K562 (cell line): ENCODE data around the gene CHCHD6. TPM values are rescaled to one million over a fixed set of nuclear protein-coding genes. Genes with fewer than 3 reads are reported as not detected.

Experiments used
- ATAC-seq: fragments of 200-7000 bp; cut with Tn5 transposase; 3 replicates; pipeline ENCODE4 v1.9.1; 2020; ENCODE audit warnings: moderate library complexity
- BruUV-seq: library from RNA; stranded (reverse); fragments of 400-500 nt; replicated peaks from 2 replicates; lab custom pipeline; 2021; lab: Mats Ljungman, UMichigan
- CTCF ChIA-PET: fragments of 300-600 bp; formaldehyde crosslinking; extraction: SDS; loops from one replicate; lab custom pipeline; 2021; ENCODE audit warnings: low intra/inter-chr PET ratio; lab: Yijun Ruan, JAX
- POLR2A ChIA-PET: fragments of 300-600, 350-650 bp; sonication (Branson Sonifier 250); formaldehyde crosslinking; extraction: SDS; loops from one replicate; lab custom pipeline; 2021; ENCODE audit warnings: antibody characterized with exemption, inconsistent platforms; lab: Yijun Ruan, JAX
- DNase-seq, 4 experiments: peaks; one replicate each; pipeline versions ENCODE4 v3.0.0 to v3.0.0-alpha.2; 2011 to 2018; ENCODE audit warnings: low spot score in 3 of 4, mixed read lengths in 3 of 4; ENCODE audit errors: extremely low read depth in 1 of 4
- FAIRE-seq: peaks from 2 replicates; lab custom pipeline; 2011; peaks lifted over from hg19 to GRCh38; lab: Jason Lieb, UNC
- H2AFZ ChIP-seq: 2 replicates; pipeline ENCODE4 v1.6.0; 2011; ENCODE audit warnings: low read depth, low read length, control low read depth, inconsistent platforms
- H3K27ac ChIP-seq: fragments of 200-600 bp; 3 replicates; pipeline ENCODE4 v1.8.0; 2011; ENCODE audit warnings: low read depth, mild to moderate bottlenecking, control low read depth, inconsistent platforms, low read length, moderate library complexity, mixed read lengths; ENCODE audit errors: extremely low read depth
- H3K27me3 ChIP-seq, 2 experiments: fragments of 300-600 bp in 1 of 2; 2 replicates in 1 of 2; 3 replicates in 1 of 2; pipeline versions ENCODE4 v1.6.0 to v1.8.0; 2011; ENCODE audit warnings: inconsistent platforms in 2 of 2, low read length in 2 of 2, mild to moderate bottlenecking in 1 of 2, mixed read lengths in 1 of 2, moderate library complexity in 1 of 2; ENCODE audit not compliant: control insufficient read depth in 2 of 2, insufficient read depth in 2 of 2
- H3K36me3 ChIP-seq: fragments of 300-600 bp; 3 replicates; pipeline ENCODE4 v1.8.0; 2011; ENCODE audit warnings: mild to moderate bottlenecking, low read length, inconsistent platforms; ENCODE audit not compliant: control insufficient read depth, insufficient read depth
- H3K4me1 ChIP-seq, 2 experiments: fragments of 200-600 bp in 1 of 2; replicated peaks in 1 of 2; 2 replicates in 1 of 2; 3 replicates in 1 of 2; pipeline versions ENCODE4 v1.5.1 to v1.8.0; 2011; ENCODE audit warnings: inconsistent platforms in 2 of 2, low read length in 2 of 2, mild to moderate bottlenecking in 1 of 2, mixed read lengths in 1 of 2, moderate library complexity in 1 of 2; ENCODE audit not compliant: control insufficient read depth in 2 of 2, insufficient read depth in 2 of 2
- H3K4me2 ChIP-seq: 2 replicates; pipeline ENCODE4 v1.6.1; 2011; ENCODE audit warnings: low read length, control low read depth, inconsistent platforms, mixed read lengths; ENCODE audit not compliant: insufficient read depth
- H3K4me3 ChIP-seq: fragments of 200-600 bp; sonication (generic), shearing (Covaris generic); 2 replicates; pipeline ENCODE4 v1.5.1; 2016; ENCODE audit warnings: control low read depth, inconsistent platforms
- H3K79me2 ChIP-seq: fragments of 200-600 bp; 3 replicates; pipeline ENCODE4 v1.8.0; 2011; ENCODE audit warnings: low read length, inconsistent platforms; ENCODE audit not compliant: control insufficient read depth, insufficient read depth
- H3K9ac ChIP-seq, 2 experiments: 2 replicates each; pipeline versions ENCODE4 v1.6.0 to v1.6.1; 2011; ENCODE audit warnings: low read depth in 2 of 2, low read length in 2 of 2, control low read depth in 1 of 2, inconsistent platforms in 1 of 2, mild to moderate bottlenecking in 1 of 2, mixed read lengths in 1 of 2; ENCODE audit not compliant: insufficient read depth in 1 of 2
- H3K9me1 ChIP-seq: one replicate; pipeline ENCODE4 v1.6.0; 2011; ENCODE audit warnings: inconsistent platforms, mild to moderate bottlenecking, low read length, moderate library complexity; ENCODE audit not compliant: control insufficient read depth, insufficient read depth
- H3K9me3 ChIP-seq: replicated peaks from 2 replicates; pipeline ENCODE4 v1.5.1; 2011; ENCODE audit warnings: low read depth, low read length, inconsistent platforms; ENCODE audit not compliant: control insufficient read depth, insufficient read depth
- H4K20me1 ChIP-seq: replicated peaks from 2 replicates; pipeline ENCODE4 v1.6.1; 2011; ENCODE audit warnings: low read length, inconsistent platforms, mixed read lengths; ENCODE audit not compliant: control insufficient read depth, insufficient read depth
- BCL6 ChIP-seq: fragments of 250-450 bp; sonication (Bioruptor Pico); IDR thresholded peaks from 2 replicates; pipeline ENCODE4 v1.4.0; 2020
- DPF2 ChIP-seq: fragments of 450-650 bp; IDR thresholded peaks from 2 replicates; pipeline ENCODE4 v1.6.1; 2016
- FOXJ2 ChIP-seq: fragments of 200-800 bp; sonication (Bioruptor generic); IDR thresholded peaks from 2 replicates; pipeline ENCODE4 v1.6.1; 2016; ENCODE audit warnings: missing genetic modification characterization, missing compliant biosample characterization
- GABPA ChIP-seq: fragments of 200-800 bp; sonication (Bioruptor generic); conservative IDR thresholded peaks from 2 replicates; pipeline ENCODE4 v1.6.1; 2016; ENCODE audit warnings: low read depth, missing genetic modification characterization, missing compliant biosample characterization
- HMBOX1 ChIP-seq: sonication (generic); IDR thresholded peaks from 2 replicates; pipeline ENCODE4 v1.6.1; 2016
- HSF4 ChIP-seq: fragments of 250-450 bp; sonication (Bioruptor Pico); IDR thresholded peaks from 2 replicates; pipeline ENCODE4 v2.1.2; 2022; ENCODE audit warnings: mild to moderate bottlenecking, moderate library complexity, borderline replicate concordance
- KDM5B ChIP-seq: fragments of 200-600 bp; sonication (generic); IDR thresholded peaks from 2 replicates; pipeline ENCODE4 v1.6.1; 2012; ENCODE audit warnings: low read depth, mild to moderate bottlenecking, moderate library complexity, low read length, control low read depth, inconsistent platforms; ENCODE audit not compliant: insufficient replicate concordance
- MYBL2 ChIP-seq, 2 experiments: fragments of 450-650 bp in 1 of 2; sonication (generic) in 1 of 2; formaldehyde crosslinking in 1 of 2; IDR thresholded peaks; 2 replicates each; pipeline versions ENCODE4 v1.6.1 to v1.8.1; 2017 to 2022; ENCODE audit warnings: borderline replicate concordance in 1 of 2, inconsistent platforms in 1 of 2, low read depth in 1 of 2, mild to moderate bottlenecking in 1 of 2, missing genetic modification reagents in 1 of 2, moderate library complexity in 1 of 2
- NFIX ChIP-seq: fragments of 250-450 bp; sonication (Bioruptor Pico); IDR thresholded peaks from 2 replicates; pipeline ENCODE4 v1.4.0; 2020; ENCODE audit warnings: low read depth, mild to moderate bottlenecking, moderate library complexity
- PPARD ChIP-seq: fragments of 250-450 bp; sonication (Bioruptor Pico); IDR thresholded peaks from 2 replicates; pipeline ENCODE4 v1.8.0; 2022; ENCODE audit warnings: inconsistent platforms, mild to moderate bottlenecking, moderate library complexity
- SREBF1 ChIP-seq: fragments of 150-350 bp; IDR thresholded peaks from 2 replicates; pipeline ENCODE4 v1.6.1; 2014; ENCODE audit warnings: antibody characterized with exemption, low read depth, low read length, borderline replicate concordance
- TAF7 ChIP-seq: fragments of 450-650 bp; IDR thresholded peaks from 2 replicates; pipeline ENCODE4 v1.6.1; 2016; ENCODE audit warnings: missing genetic modification characterization, missing compliant biosample characterization
- ZBTB12 ChIP-seq: fragments of 250-450 bp; sonication (Bioruptor Pico); IDR thresholded peaks from 2 replicates; pipeline ENCODE4 v1.4.0; 2020
- ZNF263 ChIP-seq: sonication (generic); formaldehyde crosslinking; IDR thresholded peaks from 2 replicates; pipeline ENCODE4 v1.8.0; 2022; ENCODE audit warnings: mild to moderate bottlenecking, missing genetic modification reagents, borderline replicate concordance
- WGBS: fragments of 100-300 bp; shearing (Covaris generic); methylation state at CpG from one replicate; pipeline ENCODE4 v1.1.6; 2016; ENCODE audit warnings: low coverage, mixed read lengths; ENCODE audit not compliant: insufficient coverage; ENCODE audit errors: missing lambda C conversion rate; 5-methylcytosine and 5-hydroxymethylcytosine counted together
- in situ Hi-C: fragments of 300-500 bp; cut with MboI; formaldehyde crosslinking; loops from 4 replicates; pipeline ENCODE4 v1.15.0; 2018; ENCODE audit warnings: inconsistent platforms, mixed read lengths
- intact Hi-C: fragments of 100-400 bp; cut with micrococcal nuclease; formaldehyde crosslinking; loops from 2 replicates; pipeline ENCODE4 v1.14.2; 2022
- polyA plus RNA-seq, 8 experiments: library from polyadenylated mRNA; depleted of rRNA in 4 of 8; stranded (reverse) in 5 of 8; unstranded in 3 of 8; fragments of >200 nt; fragmentation: Nextera tagmentation in 2 of 8; fragmentation: Illumina TruSeq in 1 of 8; extraction: Ambion mirVana in 2 of 8; extraction: Trizol in 1 of 8; gene quantifications; 2 replicates each; pipeline versions ENCODE4 v1.2.1 to v1.2.3, GENCODE V29; 2011 to 2014; ENCODE audit warnings: inconsistent platforms in 1 of 8, missing spikeins in 1 of 8
- total RNA-seq, 7 experiments: library from RNA; depleted of rRNA in 6 of 7; stranded (reverse); fragments of >200 nt in 6 of 7; fragmentation: Illumina TruSeq in 2 of 7; extraction: Trizol in 2 of 7; gene quantifications; 2 replicates each; pipeline versions ENCODE4 v1.2.1 to v1.2.3, GENCODE V29; 2011 to 2021; ENCODE audit warnings: low replicate concordance in 1 of 7

The CHCHD6 gene
- total and polyA plus RNA-seq, 9 of the 15 experiments (the other 6 are each of a cell fraction or from before 2014, with no cell fraction given) = 4.6 to 18.6 (median 10.9) TPM

GRCh38 chr3:126941721-126942270, 237.8 kb downstream of the CHCHD6 start:
- Histone ChIP-seq H3K4me1 (peaks cover 11 to 13% of the 10 kb centered on the region in 2 experiments; a peak in 4 of 5 replicates), H3K9me3 (no peaks in the 10 kb centered on the region), H3K27me3 (no peaks in the 10 kb centered on the region), H3K4me3 (no peak overlapping the region), H3K9me1 (peaks cover 4% of the 10 kb centered on the region), H3K4me2 (no peak overlapping the region), H2AFZ (no peak overlapping the region), H3K27ac (no peak overlapping the region), H3K79me2 (no peaks in the 10 kb centered on the region), H4K20me1 (no peaks in the 10 kb centered on the region), H3K36me3 (no peaks in the 10 kb centered on the region), H3K9ac (no peak overlapping the region)
- ChIA-PET POLR2A (no interaction called here), CTCF (no interaction called here)
- TF ChIP-seq SREBF1 (no peak), PPARD (CRISPR knock-in tag) (no peak), NFIX (CRISPR knock-in tag) (no peak), BCL6 (no peak), HSF4 (CRISPR knock-in tag) (no peak), ZBTB12 (no peak), ZNF263 (CRISPR knock-in tag) (no peak), HMBOX1 (no peak), DPF2 (no peak), GABPA (tag) (no peak), TAF7 (tag) (no peak), MYBL2 (IDR thresholded peaks at IDR 0.05; ENCODE audit: low read depth) (no peak), MYBL2 (CRISPR knock-in tag; IDR thresholded peaks at IDR 0.05; ENCODE audit: borderline replicate concordance) (no peak), KDM5B (no peak), FOXJ2 (tag) (no peak)
- 62% methylated on average over 4 of the region's 5 CpGs for WGBS
- ATAC-seq = no peak
- no peak for DNase-seq
- in situ Hi-C loops (no loop called here), intact Hi-C loops (no loop called here)
- BruUV-seq = no TSS peak
- FAIRE-seq = no peak
